ENCODE results near the gene GAS7.

GAS7 gene

GRCh38 chr17:10048629-10049350, 149.6 kb downstream of the GAS7 start:
- in situ Hi-C loops (cut with HindIII; ENCODE audit: low pct_unique_long_range_greater_than_20kb, low sequenced_read_pairs): no loop called here
- TF ChIP-seq JUND (IDR thresholded peaks at IDR 0.05; ENCODE audit: low read depth): no peak
- no peak for DNase-seq (ENCODE audit: low read depth in 1 of 2, low spot score in 1 of 2)

DNA sequence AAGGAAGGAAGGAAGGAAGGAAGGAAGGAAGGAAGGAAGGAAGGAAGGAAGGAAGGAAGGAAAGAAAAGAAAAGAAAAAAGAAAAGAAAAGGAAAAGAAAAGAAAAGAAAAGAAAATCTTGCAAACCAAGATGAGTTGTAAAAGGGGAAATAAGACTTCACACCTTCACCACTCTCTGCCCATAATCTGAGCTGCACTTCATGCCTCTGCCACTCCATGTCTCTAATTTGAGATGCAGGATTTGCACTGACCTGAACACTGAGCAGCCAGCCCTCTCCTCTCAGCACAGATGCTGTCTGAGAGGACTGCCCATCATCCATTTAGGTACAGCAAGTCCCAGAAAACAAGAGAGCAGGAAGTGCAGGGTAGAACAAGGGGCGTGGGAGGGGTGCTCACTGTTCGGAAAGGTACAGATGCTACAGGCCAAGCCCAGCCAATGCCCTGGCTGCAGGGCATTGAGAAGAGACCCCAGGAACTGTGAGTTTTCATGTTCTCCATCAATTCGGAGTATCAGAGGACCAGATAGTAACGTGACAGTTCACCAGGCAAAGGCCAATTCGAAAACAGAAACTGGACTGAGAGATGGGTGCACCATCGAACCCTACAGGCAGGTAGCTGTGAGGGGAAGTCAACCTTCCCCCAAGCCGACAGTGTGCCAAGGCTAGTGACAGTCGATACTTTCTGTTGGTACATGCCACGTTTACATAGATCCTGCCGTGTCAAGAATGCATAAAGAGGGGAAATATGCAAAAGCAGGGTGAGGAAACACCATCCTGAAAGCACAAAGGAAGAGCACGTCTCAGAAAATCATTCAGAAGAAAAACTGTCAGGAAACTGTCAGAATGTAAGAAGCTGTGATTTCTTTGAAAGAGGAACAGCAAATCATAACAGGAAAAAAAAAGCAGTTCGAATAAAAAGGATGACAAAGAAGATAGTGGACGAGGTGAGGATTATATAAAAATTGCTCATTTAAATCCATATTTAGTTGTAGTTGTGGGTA, 151.3 kb downstream of the GAS7 start:
- in situ Hi-C loops (cut with HindIII; ENCODE audit: low pct_unique_long_range_greater_than_20kb, low sequenced_read_pairs): no loop called here
- DNase-seq (ENCODE audit: low read depth in 1 of 2, low spot score in 1 of 2): no peak

GRCh38 chr17:10045871-10046658, 152.3 kb downstream of the GAS7 start:
- no peak for DNase-seq (ENCODE audit: low read depth in 1 of 2, low spot score in 1 of 2)
- TF ChIP-seq JUND (IDR thresholded peaks at IDR 0.05; ENCODE audit: low read depth): no peak
- in situ Hi-C loops (cut with HindIII; ENCODE audit: low pct_unique_long_range_greater_than_20kb, low sequenced_read_pairs): no loop called here

More for the DNA sequence above, 151.3 kb downstream of the GAS7 start:
- no peak for TF ChIP-seq JUND (IDR thresholded peaks at IDR 0.05; ENCODE audit: low read depth)

DNA sequence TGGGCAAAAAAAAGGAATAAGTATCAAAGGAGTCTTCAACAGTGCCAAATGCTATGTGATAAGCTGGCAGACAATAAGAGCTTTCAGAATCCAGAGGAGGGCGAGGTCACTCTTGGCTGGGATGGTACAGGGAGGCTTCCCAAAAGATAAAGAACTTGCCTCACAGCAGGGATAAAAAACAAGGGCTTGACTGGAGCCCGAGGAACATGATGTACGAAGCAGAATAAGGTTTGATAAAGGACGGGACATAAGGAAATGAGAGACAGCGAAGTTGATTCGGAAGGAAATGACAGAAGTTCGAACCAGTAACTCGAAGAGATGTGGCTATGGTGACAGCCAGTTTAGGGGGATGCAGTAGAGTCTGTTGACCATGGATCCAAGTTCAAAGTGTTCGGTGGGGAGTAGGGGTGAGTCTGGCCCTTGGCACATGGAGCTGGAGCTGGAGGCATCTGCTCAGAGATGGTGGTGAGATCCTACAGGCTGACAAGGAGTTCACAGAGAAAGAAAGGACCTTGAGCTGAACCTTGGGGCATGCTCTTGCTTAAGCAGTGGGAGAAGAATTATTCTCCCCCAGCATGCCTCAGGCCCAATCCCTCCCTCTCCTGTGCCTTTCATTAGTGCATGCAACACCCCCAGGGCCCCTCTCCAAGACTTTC, 155.7 kb downstream of the GAS7 start:
- no peak for DNase-seq (ENCODE audit: low read depth in 1 of 2, low spot score in 1 of 2)
- TF ChIP-seq JUND (IDR thresholded peaks at IDR 0.05; ENCODE audit: low read depth): no peak
- in situ Hi-C loops (cut with HindIII; ENCODE audit: low pct_unique_long_range_greater_than_20kb, low sequenced_read_pairs): no loop called here

- no peak for DNase-seq (ENCODE audit: low read depth in 1 of 2, low spot score in 1 of 2)
- no peak for TF ChIP-seq JUND (IDR thresholded peaks at IDR 0.05; ENCODE audit: low read depth)
- in situ Hi-C loops (cut with HindIII; ENCODE audit: low pct_unique_long_range_greater_than_20kb, low sequenced_read_pairs): no loop called here
Observed at GRCh38 chr17:10041916-10042588, 156.4 kb downstream of the GAS7 start.

DNA sequence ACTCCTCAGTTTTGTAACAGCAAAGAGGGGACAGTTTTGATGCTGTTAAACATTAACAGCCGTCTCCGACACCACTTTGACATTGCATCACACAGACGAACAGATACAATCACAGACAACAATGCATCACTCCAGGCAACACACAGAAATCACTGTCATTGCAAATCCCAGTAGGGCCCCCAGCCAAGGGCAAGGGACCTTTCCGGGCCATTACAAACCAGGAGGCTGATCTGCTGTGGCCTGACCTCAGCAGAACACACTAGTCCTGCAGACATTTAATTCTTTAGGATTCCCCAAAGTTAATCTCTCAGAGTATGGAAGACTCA, 157.2 kb downstream of the GAS7 start:
- TF ChIP-seq JUND (IDR thresholded peaks at IDR 0.05; ENCODE audit: low read depth): no peak
- in situ Hi-C loops (cut with HindIII; ENCODE audit: low pct_unique_long_range_greater_than_20kb, low sequenced_read_pairs): no loop called here
- DNase-seq (ENCODE audit: low read depth in 1 of 2, low spot score in 1 of 2): no peak

DNA sequence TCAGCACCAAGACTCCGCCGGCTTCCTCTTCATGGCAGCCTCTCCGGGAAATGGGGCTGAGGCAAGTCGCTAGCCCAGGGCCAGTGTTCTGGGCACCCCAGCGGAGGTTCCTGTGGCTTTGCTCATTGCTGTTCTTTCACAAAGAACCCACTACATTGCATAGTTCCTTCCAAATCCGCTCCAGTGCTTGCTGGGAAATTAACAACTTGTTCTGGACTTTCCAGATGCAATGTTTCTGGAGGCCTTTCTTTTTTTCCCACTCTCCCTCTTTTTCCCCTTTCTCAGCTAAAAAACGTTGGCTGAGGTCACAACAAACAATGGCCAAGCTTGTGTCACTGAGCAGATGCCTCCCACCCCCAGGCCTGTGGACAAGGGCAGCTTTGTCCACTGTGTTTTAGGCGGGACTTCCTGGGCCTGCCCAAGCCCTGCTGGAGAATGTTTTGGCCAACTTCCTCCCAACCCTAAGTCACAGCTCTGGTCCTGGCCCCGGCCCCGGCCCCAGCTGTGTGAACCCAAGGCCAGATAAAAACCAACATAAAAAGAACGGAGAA, 161.8 kb downstream of the GAS7 start:
- no peak for TF ChIP-seq JUND (IDR thresholded peaks at IDR 0.05; ENCODE audit: low read depth)
- no peak for DNase-seq (ENCODE audit: low read depth in 1 of 2, low spot score in 1 of 2)
- in situ Hi-C loops (cut with HindIII; ENCODE audit: low pct_unique_long_range_greater_than_20kb, low sequenced_read_pairs): no loop called here

DNA sequence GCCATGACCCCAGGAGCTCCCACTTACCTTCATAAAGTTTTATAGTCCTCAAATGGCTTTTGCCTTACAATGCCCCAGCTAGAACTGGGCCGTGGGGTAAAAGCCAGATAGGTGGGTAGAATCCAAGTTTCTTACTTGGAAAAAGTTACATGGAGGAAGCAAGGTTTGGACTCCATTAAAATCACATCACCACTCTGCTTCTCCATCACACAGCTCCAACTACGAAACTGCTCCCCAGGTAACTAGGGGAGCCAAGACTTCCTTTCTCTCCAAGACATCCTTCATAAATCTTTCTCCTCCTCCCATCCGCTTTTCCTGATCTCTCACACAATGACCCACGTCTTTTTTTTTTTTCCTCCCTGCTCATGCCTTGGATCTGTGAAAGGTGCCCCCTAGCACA, 162.5 kb downstream of the GAS7 start:
- in situ Hi-C loops (cut with HindIII; ENCODE audit: low pct_unique_long_range_greater_than_20kb, low sequenced_read_pairs): no loop called here
- DNase-seq (ENCODE audit: low read depth in 1 of 2, low spot score in 1 of 2): no peak
- no peak for TF ChIP-seq JUND (IDR thresholded peaks at IDR 0.05; ENCODE audit: low read depth)

- in situ Hi-C loops (cut with HindIII; ENCODE audit: low pct_unique_long_range_greater_than_20kb, low sequenced_read_pairs): no loop called here
- TF ChIP-seq JUND (IDR thresholded peaks at IDR 0.05; ENCODE audit: low read depth): no peak
- no peak for DNase-seq (ENCODE audit: low read depth in 1 of 2, low spot score in 1 of 2)
Observed at GRCh38 chr17:10034719-10035475, 163.5 kb downstream of the GAS7 start.

DNA sequence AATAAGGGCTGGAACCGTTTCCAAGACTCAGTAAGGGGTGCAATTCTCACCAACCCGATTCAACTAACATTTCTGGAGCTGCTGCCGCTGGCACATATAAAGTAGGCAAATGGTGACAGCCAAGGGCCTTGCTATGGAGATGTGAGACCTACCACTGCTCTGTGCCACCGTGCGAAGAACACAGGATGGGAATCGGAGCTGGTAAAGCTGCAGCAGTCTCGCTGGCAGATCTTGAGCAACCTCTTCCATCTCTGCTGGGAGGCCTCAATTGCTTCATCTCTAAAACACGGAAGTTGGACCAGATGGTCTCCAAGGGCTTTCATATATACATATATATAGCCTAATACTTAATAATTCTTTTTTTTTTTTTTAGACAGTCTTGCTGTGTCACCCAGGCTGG, 164.4 kb downstream of the GAS7 start:
- in situ Hi-C loops (cut with HindIII; ENCODE audit: low pct_unique_long_range_greater_than_20kb, low sequenced_read_pairs): no loop called here
- DNase-seq (ENCODE audit: low read depth in 1 of 2, low spot score in 1 of 2): no peak
- TF ChIP-seq JUND (IDR thresholded peaks at IDR 0.05; ENCODE audit: low read depth): no peak

DNA sequence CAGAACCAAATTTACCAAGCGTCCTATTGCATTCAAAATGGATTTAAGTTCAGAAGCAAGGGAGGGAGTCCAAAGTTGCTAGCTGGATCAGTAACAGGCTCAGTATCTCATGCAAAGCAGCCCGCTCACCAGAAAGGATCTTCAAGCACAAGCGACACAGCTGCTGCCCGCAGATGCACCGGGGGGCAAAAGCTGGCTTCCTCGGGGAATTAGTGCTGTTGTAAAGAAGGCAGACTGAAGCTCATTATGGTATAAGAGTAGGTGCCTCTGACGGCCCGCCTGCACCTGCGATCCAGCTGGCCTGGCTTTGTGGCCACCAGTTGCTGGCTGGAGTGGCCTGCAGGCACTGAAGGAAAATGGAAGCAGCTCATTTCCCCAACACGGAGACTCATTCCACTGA, 165.0 kb downstream of the GAS7 start:
- no peak for DNase-seq (ENCODE audit: low read depth in 1 of 2, low spot score in 1 of 2)
- in situ Hi-C loops (cut with HindIII; ENCODE audit: low pct_unique_long_range_greater_than_20kb, low sequenced_read_pairs): no loop called here
- no peak for TF ChIP-seq JUND (IDR thresholded peaks at IDR 0.05; ENCODE audit: low read depth)
